ENCODE data around the gene PPP1R9B.

PPP1R9B gene

DNA sequence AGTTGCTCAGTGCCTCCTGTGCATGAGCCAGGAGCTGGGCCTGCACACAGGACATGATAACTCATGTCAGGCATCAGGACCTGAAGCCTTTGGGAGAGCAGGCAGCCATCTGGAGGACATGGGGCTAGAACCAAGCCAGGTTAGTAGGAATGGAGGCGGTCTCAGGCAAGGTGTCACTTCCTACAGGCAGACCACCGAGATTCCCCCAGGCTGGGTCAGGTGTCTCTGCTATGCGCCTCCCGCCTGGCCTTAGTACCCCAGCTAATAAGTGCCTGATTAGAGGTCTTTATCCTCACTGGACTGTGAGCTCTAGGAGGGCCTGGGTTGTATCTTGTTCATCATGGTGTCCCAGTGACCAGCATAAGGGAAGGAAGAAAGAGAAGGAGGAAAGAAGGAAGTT is 36.1 kb downstream of the PPP1R9B start:
- TF ChIP-seq SIN3A (IDR thresholded peaks at IDR 0.05; ENCODE audit: borderline replicate concordance, insufficient read depth, low read length) (no peak), TAF1 (IDR thresholded peaks at IDR 0.05; ENCODE audit: borderline replicate concordance, insufficient read depth, low read length) (no peak), POLR2AphosphoS5 (IDR thresholded peaks at IDR 0.05; ENCODE audit: low read depth, low read length) (no peak), FOXP2 (optimal IDR thresholded peaks at IDR 0.05; ENCODE audit: borderline replicate concordance, extremely low read depth, extremely low read length, insufficient read depth) (no peak)
- TF ChIP-seq, protein P1, sequence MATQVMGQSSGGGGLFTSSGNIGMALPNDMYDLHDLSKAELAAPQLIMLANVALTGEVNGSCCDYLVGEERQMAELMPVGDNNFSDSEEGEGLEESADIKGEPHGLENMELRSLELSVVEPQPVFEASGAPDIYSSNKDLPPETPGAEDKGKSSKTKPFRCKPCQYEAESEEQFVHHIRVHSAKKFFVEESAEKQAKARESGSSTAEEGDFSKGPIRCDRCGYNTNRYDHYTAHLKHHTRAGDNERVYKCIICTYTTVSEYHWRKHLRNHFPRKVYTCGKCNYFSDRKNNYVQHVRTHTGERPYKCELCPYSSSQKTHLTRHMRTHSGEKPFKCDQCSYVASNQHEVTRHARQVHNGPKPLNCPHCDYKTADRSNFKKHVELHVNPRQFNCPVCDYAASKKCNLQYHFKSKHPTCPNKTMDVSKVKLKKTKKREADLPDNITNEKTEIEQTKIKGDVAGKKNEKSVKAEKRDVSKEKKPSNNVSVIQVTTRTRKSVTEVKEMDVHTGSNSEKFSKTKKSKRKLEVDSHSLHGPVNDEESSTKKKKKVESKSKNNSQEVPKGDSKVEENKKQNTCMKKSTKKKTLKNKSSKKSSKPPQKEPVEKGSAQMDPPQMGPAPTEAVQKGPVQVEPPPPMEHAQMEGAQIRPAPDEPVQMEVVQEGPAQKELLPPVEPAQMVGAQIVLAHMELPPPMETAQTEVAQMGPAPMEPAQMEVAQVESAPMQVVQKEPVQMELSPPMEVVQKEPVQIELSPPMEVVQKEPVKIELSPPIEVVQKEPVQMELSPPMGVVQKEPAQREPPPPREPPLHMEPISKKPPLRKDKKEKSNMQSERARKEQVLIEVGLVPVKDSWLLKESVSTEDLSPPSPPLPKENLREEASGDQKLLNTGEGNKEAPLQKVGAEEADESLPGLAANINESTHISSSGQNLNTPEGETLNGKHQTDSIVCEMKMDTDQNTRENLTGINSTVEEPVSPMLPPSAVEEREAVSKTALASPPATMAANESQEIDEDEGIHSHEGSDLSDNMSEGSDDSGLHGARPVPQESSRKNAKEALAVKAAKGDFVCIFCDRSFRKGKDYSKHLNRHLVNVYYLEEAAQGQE (IDR thresholded peaks at IDR 0.05; ENCODE audit: insufficient read depth in 1 of 2, low read depth in 2 of 2, low read length in 2 of 2), result no peak

- no peak for TF ChIP-seq POLR2AphosphoS5 (IDR thresholded peaks at IDR 0.05; ENCODE audit: low read depth, low read length)
- TF ChIP-seq, protein P1 (IDR thresholded peaks at IDR 0.05; ENCODE audit: insufficient read depth in 1 of 2, low read depth in 2 of 2, low read length in 2 of 2), result no peak
- TF ChIP-seq SIN3A (IDR thresholded peaks at IDR 0.05; ENCODE audit: borderline replicate concordance, insufficient read depth, low read length), result no peak
- no peak for TF ChIP-seq TAF1 (IDR thresholded peaks at IDR 0.05; ENCODE audit: borderline replicate concordance, insufficient read depth, low read length)
- no peak for TF ChIP-seq FOXP2 (optimal IDR thresholded peaks at IDR 0.05; ENCODE audit: borderline replicate concordance, extremely low read depth, extremely low read length, insufficient read depth)
Observed at GRCh38 chr17:50113624-50114320, 36.7 kb downstream of the PPP1R9B start.

- TF ChIP-seq, protein P1 (IDR thresholded peaks at IDR 0.05; ENCODE audit: insufficient read depth in 1 of 2, low read depth in 2 of 2, low read length in 2 of 2), result no peak
Observed at GRCh38 chr17:50112694-50113093, 37.8 kb downstream of the PPP1R9B start.

GRCh38 chr17:50111673-50112655 is 38.5 kb downstream of the PPP1R9B start:
- TF ChIP-seq FOXP2 (optimal IDR thresholded peaks at IDR 0.05; ENCODE audit: borderline replicate concordance, extremely low read depth, extremely low read length, insufficient read depth) (no peak), POLR2AphosphoS5 (IDR thresholded peaks at IDR 0.05; ENCODE audit: low read depth, low read length) (no peak), SIN3A (IDR thresholded peaks at IDR 0.05; ENCODE audit: borderline replicate concordance, insufficient read depth, low read length) (no peak), TAF1 (IDR thresholded peaks at IDR 0.05; ENCODE audit: borderline replicate concordance, insufficient read depth, low read length) (no peak)
- TF ChIP-seq, protein P1 (IDR thresholded peaks at IDR 0.05; ENCODE audit: insufficient read depth in 1 of 2, low read depth in 2 of 2, low read length in 2 of 2), result no peak
